ENCODE data around the gene NUDT14.

The NUDT14 gene

DNA sequence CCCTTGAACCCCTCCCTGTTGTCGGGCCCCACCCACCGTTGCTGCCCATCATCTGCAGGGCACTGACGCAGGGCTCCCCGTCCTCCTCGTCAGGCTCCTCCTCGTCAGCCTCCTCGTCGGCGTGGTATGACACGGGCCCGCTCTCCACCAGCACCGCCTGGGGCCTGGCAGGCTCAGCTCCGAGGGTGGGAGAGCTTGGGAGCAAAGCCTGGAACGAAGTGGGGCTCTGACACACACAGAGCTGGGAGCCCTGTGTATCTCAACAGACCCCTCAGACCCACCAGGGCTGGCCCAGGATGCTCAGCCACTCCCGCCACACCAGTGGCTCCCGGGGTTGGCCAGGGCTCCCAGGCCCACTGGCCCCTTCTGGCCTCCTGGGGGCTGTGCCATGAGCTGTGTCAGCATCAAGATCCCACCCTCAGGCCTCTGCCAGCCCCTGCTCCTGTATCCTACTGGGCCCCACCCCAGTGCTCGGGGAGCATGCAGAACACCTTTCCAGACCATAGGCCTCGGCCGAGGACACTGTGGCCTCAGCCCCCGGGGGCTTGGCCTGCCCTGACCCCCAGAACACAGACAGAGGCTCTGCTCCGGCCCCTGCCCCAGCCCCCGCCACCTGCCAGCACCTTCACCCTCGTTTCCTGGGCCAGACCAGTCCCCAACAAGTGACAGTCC lies 30.1 kb upstream of the NUDT14 start:
- no peak overlapping the region for H3K4me3 ChIP-seq (replicated peaks; ENCODE audit: low read depth, low read length)
- H3K36me3 ChIP-seq (ENCODE audit: control insufficient read depth, insufficient read depth, low read length) = peaks cover 4% of the 10 kb centered on the region
- H3K27me3 ChIP-seq (replicated peaks; ENCODE audit: control insufficient read depth, insufficient read depth, low read length) = no peaks in the 10 kb centered on the region
- no peak for DNase-seq (ENCODE audit: extremely low read depth, insufficient read length)
- TF ChIP-seq, protein P1, sequence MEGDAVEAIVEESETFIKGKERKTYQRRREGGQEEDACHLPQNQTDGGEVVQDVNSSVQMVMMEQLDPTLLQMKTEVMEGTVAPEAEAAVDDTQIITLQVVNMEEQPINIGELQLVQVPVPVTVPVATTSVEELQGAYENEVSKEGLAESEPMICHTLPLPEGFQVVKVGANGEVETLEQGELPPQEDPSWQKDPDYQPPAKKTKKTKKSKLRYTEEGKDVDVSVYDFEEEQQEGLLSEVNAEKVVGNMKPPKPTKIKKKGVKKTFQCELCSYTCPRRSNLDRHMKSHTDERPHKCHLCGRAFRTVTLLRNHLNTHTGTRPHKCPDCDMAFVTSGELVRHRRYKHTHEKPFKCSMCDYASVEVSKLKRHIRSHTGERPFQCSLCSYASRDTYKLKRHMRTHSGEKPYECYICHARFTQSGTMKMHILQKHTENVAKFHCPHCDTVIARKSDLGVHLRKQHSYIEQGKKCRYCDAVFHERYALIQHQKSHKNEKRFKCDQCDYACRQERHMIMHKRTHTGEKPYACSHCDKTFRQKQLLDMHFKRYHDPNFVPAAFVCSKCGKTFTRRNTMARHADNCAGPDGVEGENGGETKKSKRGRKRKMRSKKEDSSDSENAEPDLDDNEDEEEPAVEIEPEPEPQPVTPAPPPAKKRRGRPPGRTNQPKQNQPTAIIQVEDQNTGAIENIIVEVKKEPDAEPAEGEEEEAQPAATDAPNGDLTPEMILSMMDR (IDR thresholded peaks at IDR 0.05; ENCODE audit: insufficient read depth, low read length, poor library complexity, severe bottlenecking) = no peak

DNA sequence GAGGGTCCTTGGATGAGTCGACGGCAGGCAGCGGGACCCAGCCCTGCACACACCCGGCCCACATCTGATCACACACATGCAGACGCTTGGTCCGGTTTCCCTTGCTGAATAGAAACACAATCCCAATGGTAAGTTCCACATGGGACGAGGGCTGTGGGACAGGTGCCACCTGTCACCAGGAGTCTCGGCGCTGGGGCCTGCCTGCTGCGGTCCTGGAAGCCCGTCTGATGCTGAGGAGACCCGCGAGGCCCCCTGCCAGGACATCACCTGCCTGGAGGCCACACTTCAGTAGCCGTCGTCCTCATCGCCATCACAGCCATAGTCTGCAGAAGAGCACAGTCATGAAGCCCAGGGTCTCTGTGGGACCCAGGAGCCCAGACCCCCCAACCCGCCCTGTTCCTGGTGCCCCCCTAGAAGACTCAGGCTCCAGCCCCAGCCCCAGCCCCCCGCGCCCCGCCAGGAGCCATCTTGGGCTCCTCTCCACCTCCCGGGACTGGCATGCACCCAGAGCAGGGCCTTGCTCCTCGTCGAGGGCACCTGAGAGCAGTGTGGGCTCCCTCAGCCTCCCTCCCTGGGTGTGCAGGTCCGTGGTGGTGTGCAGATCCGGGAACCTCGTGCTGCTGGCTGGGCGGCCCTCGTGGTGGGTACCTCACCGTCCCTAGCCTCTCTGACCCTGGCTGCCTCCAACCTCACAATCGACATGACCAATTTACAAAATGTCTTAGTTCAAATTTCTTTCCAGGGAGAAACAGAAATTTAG lies 29.3 kb upstream of the NUDT14 start:
- Histone ChIP-seq H3K36me3 (ENCODE audit: control insufficient read depth, insufficient read depth, low read length) (peaks cover 4% of the 10 kb centered on the region), H3K27me3 (replicated peaks; ENCODE audit: control insufficient read depth, insufficient read depth, low read length) (no peaks in the 10 kb centered on the region), H3K4me3 (replicated peaks; ENCODE audit: low read depth, low read length) (no peak overlapping the region)
- no peak for DNase-seq (ENCODE audit: extremely low read depth, insufficient read length)
- TF ChIP-seq, protein P1 (IDR thresholded peaks at IDR 0.05; ENCODE audit: insufficient read depth, low read length, poor library complexity, severe bottlenecking) = no peak

DNA sequence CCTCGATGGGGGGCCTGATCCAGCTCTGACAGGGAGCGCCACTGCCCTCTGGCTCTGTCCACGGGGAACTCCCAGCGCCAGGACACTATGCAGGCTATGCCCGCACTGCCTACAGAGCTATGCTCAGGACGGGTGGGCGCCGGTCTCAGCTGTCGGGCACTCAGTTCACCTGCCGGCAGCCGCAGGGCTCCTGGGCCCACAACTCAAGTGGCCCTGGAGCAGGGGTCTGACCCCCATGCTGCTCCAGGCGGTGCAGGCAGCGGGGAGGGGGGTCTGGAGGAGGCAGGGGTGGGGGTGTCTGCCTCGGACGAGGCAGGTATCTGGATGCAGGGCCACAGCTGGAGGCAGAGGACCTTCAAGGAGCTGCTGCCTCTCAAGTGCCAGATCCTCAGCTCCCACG lies 28.5 kb upstream of the NUDT14 start:
- Histone ChIP-seq H3K27me3 (replicated peaks; ENCODE audit: control insufficient read depth, insufficient read depth, low read length) (no peaks in the 10 kb centered on the region), H3K4me3 (replicated peaks; ENCODE audit: low read depth, low read length) (no peak overlapping the region), H3K36me3 (ENCODE audit: control insufficient read depth, insufficient read depth, low read length) (peaks cover 4% of the 10 kb centered on the region)
- TF ChIP-seq, protein P1 (IDR thresholded peaks at IDR 0.05; ENCODE audit: insufficient read depth, low read length, poor library complexity, severe bottlenecking) = no peak
- no peak for DNase-seq (ENCODE audit: extremely low read depth, insufficient read length)

DNA sequence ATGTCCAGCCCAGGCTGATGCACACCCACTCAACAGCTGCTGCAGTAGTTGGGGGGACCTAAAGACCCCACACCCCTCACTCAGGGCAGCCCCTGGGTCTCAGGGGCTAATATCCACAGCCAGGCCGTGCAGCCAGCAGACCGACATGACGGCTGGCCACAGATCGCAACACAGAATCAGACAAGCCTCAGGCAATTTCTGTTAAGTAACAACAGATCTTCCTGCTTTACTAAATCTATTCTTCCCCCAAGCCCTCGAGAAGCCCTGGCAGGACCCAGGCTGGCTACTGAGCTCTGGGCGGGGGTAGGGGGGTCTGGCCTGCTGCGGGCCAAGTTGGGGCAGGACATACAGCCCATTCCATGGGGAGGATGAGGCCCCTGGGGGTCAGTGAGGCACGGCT lies 28.0 kb upstream of the NUDT14 start:
- TF ChIP-seq, protein P1 (IDR thresholded peaks at IDR 0.05; ENCODE audit: insufficient read depth, low read length, poor library complexity, severe bottlenecking) = no peak
- Histone ChIP-seq H3K4me3 (replicated peaks; ENCODE audit: low read depth, low read length) (no peak overlapping the region), H3K27me3 (replicated peaks; ENCODE audit: control insufficient read depth, insufficient read depth, low read length) (no peaks in the 10 kb centered on the region), H3K36me3 (ENCODE audit: control insufficient read depth, insufficient read depth, low read length) (peaks cover 4% of the 10 kb centered on the region)
- DNase-seq (ENCODE audit: extremely low read depth, insufficient read length) = no peak

DNA sequence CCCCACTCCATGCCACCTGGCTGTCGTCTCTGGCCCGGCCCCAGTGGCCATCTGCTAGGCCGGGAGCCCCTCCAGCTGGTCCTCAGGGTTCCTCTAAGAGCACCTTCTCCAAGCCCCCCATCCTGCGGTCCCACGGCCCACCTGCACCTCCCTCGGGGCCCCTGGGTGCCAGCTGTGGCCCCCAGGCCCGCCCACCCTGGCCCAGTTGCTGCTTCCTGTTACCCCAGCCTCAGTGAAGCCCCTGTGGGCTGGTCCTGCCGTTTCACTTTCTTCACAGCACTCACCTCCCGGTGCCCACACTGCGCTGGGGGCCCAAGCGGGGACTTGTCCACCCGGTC lies 27.6 kb upstream of the NUDT14 start:
- H3K36me3 ChIP-seq (ENCODE audit: control insufficient read depth, insufficient read depth, low read length) = peaks cover 4% of the 10 kb centered on the region
- TF ChIP-seq, protein P1 (IDR thresholded peaks at IDR 0.05; ENCODE audit: insufficient read depth, low read length, poor library complexity, severe bottlenecking) = no peak
- no peaks in the 10 kb centered on the region for H3K27me3 ChIP-seq (replicated peaks; ENCODE audit: control insufficient read depth, insufficient read depth, low read length)
- DNase-seq (ENCODE audit: extremely low read depth, insufficient read length) = no peak
- no peak overlapping the region for H3K4me3 ChIP-seq (replicated peaks; ENCODE audit: low read depth, low read length)

Data from GM06990 (cell line).